ENCODE measurements around the gene THADA.

The THADA gene

GRCh38 chr2:43250015-43250414 is 345.8 kb downstream of the THADA start:
- no peak for DNase-seq (ENCODE audit: low read depth, low spot score)

- no peak for DNase-seq (ENCODE audit: low read depth, low spot score)
Measured at GRCh38 chr2:43248621-43249020, 347.2 kb downstream of the THADA start.

- DNase-seq (ENCODE audit: low read depth, low spot score): no peak
Measured at GRCh38 chr2:43246641-43247040, 349.2 kb downstream of the THADA start.

GRCh38 chr2:43241558-43241957 is 354.3 kb downstream of the THADA start:
- no peak for DNase-seq (ENCODE audit: low read depth, low spot score)

- no peak for DNase-seq (ENCODE audit: low read depth, low spot score)
Measured at GRCh38 chr2:43240766-43241150, 355.1 kb downstream of the THADA start.

GRCh38 chr2:43239981-43240765 is 355.7 kb downstream of the THADA start:
- DNase-seq (ENCODE audit: low read depth, low spot score): no peak

- no peak for DNase-seq (ENCODE audit: low read depth, low spot score)
Measured at GRCh38 chr2:43238813-43239212, 357.0 kb downstream of the THADA start.

GRCh38 chr2:43238176-43238575 is 357.7 kb downstream of the THADA start:
- no peak for DNase-seq (ENCODE audit: low read depth, low spot score)

GRCh38 chr2:43233218-43234212 is 362.3 kb downstream of the THADA start:
- DNase-seq (ENCODE audit: low read depth, low spot score): no peak

GRCh38 chr2:43230951-43231827 is 364.6 kb downstream of the THADA start:
- DNase-seq (ENCODE audit: low read depth, low spot score): no peak

GRCh38 chr2:43230351-43230885 is 365.4 kb downstream of the THADA start:
- DNase-seq (ENCODE audit: low read depth, low spot score): no peak

GRCh38 chr2:43228756-43229659 is 366.8 kb downstream of the THADA start:
- DNase-seq (ENCODE audit: low read depth, low spot score): no peak

- DNase-seq (ENCODE audit: low read depth, low spot score): no peak
Measured at GRCh38 chr2:43228321-43228751, 367.5 kb downstream of the THADA start.

GRCh38 chr2:43227830-43228281 is 368.0 kb downstream of the THADA start:
- DNase-seq (ENCODE audit: low read depth, low spot score): no peak

- DNase-seq (ENCODE audit: low read depth, low spot score): peak; percentile 41
Measured at GRCh38 chr2:43226955-43227829, 368.6 kb downstream of the THADA start.

GRCh38 chr2:43226558-43226954 is 369.3 kb downstream of the THADA start, which contains the start of gene ZFP36L2:
TSS of gene ZFP36L2 (minus strand) at chr2:43226606. CDS start at chr2:43226315, 291 bp downstream.
- DNase-seq (ENCODE audit: low read depth, low spot score): peak; percentile 91

- peak; percentile 36 for DNase-seq (ENCODE audit: low read depth, low spot score)
Measured at GRCh38 chr2:43225788-43226557, 369.9 kb downstream of the THADA start.
